GM21381 (cell line): ENCODE data around the gene COL5A2.

Source experiments
- ATAC-seq: cut with Tn5 transposase; IDR thresholded peaks from one replicate; pipeline ENCODE4 v1.9.1; 2021; ENCODE audit warnings: mild to moderate bottlenecking, moderate library complexity; ENCODE audit not compliant: unreplicated experiment

COL5A2 gene

GRCh38 chr2:189109921-189110397 is 69.6 kb downstream of the COL5A2 start:
- peak; percentile 90 for ATAC-seq

DNA sequence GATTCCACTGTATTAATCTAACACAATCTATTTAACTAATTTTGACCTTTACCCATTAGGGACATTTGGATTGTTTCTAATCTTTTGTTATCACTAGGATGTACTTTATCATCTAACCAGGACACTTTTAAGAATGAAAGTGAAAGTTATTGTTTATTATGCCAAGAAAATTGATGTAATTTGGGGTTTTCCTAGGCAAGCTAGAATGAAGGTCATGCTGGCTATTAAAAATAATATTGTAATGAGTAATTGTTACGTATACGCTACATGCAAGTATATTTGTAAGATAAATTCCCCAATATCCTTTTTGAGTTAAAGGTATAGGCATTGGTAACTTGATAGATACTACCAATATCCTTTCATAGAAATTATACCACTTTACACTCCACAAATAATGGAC is 74.6 kb downstream of the COL5A2 start:
- ATAC-seq: no peak

DNA sequence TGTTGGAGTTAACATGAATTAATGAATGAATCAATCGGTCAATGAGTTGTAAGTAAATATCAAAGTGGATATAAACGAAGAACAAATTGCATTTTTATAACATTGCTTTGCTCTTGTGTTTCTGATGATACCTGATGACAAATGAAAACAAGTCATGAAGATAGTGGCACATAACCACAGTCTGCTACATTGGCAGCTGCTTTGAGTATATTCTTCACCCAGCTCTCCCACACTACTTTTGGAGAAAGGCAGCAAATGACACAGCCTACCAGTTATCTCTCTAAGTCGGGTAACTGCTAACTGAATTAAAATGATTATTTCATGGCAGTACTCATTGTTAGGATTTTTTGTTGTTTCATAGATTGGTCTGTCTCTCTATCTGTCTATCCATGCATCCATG is 76.8 kb downstream of the COL5A2 start:
- no peak for ATAC-seq

GRCh38 chr2:189097934-189098333 is 81.6 kb downstream of the COL5A2 start:
- ATAC-seq: no peak

DNA sequence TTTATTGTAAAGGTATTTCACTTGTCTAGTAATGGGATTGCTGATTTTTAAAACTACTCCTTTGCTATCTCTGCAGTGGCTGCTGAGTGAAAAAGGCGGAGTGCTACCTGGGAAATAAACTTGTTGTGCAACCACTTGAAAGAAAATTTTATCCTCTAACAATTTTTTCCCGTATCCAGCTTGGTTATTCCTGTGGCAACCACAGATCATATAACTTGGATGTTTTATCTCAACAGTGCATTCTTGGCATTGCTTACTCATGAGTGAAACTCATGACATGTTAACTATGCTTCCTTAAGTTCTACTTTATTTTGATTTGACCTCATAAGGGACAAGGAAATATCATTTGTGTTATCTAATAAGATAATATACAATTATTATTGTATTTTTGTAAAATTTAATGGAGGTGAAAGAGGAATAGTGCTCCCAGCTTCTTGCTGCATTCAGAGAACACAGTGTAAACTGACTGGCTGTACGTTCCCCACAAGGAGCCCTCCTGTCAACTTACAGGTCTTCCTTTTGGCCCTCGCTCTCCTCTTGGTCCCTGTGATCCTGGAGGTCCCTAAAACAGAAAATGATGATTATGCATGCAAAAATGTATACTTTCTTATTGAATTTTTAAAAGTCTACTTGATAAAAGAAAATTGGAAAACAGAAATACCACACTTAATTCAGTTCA is 82.7 kb downstream of the COL5A2 start:
- ATAC-seq: no peak

DNA sequence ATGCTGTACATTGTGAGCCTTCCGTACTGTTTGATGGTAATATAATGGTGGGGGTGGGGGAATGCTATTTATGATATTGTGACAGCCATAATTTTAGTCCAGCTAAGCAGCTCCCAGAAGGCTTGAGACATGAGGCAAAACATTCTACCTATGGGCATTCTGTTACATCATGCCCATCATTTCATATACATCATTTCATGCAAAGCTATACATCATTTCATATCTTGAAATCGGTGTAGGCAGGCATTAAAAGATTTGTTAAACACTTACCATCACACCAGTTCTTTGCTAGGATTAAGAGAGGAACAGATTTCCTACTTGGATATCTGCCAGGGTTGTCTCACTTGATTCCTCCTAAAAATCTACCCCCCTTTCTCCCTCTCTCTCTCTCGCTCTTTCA is 84.5 kb downstream of the COL5A2 start:
- ATAC-seq: no peak

GRCh38 chr2:189092936-189093335 is 86.6 kb downstream of the COL5A2 start:
- ATAC-seq: no peak

DNA sequence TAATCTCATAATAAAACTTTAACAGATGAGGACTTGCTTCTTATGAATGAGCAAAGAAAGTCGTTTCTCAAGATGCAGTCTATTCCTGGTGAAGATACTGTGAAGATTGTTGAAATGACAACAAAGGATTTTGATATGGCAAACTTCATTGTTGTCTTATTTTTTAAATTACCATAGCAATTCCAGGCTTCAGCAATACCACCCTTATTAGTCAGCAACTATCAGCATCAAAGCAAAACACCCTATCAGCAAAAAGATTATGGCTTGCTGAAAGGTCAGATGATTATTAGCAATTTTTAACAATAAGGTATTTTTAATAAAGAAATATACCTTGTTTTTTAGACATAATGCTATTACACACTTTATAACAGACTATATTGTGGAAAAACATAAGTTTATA is 88.3 kb downstream of the COL5A2 start:
- ATAC-seq: no peak

- no peak for ATAC-seq
Observed at GRCh38 chr2:189088591-189089205, 90.9 kb downstream of the COL5A2 start.

- ATAC-seq: no peak
Observed at GRCh38 chr2:189086710-189087109, 92.9 kb downstream of the COL5A2 start.

DNA sequence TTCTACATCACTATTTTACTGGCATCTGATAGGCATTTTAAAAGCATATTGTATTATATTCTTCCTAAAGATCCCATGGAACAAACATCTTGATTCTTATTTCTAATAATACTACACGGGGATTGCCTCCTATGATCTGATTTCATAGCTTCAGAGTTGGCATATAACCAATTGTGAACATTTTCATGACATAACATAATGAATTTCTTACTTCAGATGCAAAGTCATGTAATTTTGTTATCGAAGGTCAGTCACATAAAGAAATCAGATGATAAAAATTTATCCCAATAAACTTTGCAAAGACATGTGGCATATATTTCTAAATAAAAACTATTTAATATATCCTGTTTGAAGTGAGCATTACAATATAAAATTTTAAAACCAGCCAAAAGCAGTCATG is 93.3 kb downstream of the COL5A2 start:
- ATAC-seq: no peak

DNA sequence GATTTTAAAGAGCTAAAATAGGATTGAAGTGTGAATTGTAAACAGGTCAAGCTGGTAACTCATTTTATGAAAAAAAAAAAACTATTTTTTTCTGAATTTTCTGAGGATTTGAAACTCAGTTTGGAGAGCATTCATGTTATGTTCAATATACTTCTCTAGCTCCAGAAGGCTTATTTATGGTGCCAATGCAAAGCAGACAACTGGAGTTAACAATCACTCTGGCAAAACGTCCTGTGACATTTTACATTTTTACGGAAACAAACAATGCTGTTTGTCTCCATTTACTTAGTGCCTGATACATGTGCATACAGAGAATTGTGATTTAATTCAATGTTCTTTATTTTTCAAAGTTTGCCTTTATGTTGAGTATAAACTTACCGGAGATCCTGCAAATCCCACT is 96.0 kb downstream of the COL5A2 start:
- no peak for ATAC-seq

- ATAC-seq: no peak
Observed at GRCh38 chr2:189083106-189083505, 96.5 kb downstream of the COL5A2 start.

DNA sequence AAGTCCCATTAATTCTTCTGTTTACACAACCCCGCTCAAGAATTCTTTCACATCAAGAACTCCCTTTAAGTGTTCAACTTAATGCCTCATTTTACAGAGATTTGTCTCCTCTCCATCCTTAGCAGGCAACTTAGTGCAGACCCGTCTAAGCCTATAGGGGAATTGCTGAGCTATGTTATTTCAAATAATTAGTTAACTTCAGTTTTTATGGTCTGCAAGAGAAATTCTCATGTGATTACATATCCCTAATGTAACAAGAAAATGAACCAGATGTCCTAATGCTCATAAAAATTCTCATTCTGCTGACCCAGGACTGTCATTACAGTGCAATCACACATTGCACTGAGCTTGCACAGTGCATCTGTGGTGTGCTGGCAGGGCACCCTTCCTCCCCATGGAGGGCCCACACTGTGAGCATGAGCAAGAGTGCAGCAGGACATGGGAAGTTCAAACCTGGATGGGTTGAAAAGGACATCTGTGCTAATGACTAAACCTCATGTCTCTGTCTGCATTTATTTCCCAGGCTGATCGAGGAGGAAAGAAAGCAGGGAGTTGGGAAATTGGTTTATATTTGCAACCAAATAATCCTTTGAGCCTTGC is 97.1 kb downstream of the COL5A2 start:
- ATAC-seq: no peak

- ATAC-seq: no peak
Observed at GRCh38 chr2:189076572-189076971, 103.0 kb downstream of the COL5A2 start.

GRCh38 chr2:189076120-189076519 is 103.4 kb downstream of the COL5A2 start:
- no peak for ATAC-seq

DNA sequence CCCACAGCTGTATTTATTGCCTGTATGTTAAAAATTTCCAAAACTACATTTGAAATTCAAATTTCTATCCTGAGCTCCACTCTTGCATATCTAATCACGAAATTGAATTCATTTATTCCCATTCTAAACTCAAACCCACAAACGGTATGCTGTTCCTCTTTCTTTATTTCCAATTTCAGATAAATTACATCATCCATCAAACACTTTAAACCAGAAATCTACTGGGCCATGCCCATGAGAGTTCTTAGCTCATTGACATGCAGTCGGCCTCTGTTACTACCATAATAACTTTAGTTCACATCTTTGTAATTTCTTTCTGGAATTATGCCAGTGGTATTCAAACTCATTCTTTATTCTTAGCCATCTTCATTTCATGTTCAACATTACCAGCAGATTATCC is 105.1 kb downstream of the COL5A2 start:
- ATAC-seq: no peak

- ATAC-seq: no peak
Observed at GRCh38 chr2:189072036-189072435, 107.5 kb downstream of the COL5A2 start.

- no peak for ATAC-seq
Observed at GRCh38 chr2:189069855-189070619, 109.5 kb downstream of the COL5A2 start.

- no peak for ATAC-seq
Observed at GRCh38 chr2:189066037-189066436, 113.5 kb downstream of the COL5A2 start.

DNA sequence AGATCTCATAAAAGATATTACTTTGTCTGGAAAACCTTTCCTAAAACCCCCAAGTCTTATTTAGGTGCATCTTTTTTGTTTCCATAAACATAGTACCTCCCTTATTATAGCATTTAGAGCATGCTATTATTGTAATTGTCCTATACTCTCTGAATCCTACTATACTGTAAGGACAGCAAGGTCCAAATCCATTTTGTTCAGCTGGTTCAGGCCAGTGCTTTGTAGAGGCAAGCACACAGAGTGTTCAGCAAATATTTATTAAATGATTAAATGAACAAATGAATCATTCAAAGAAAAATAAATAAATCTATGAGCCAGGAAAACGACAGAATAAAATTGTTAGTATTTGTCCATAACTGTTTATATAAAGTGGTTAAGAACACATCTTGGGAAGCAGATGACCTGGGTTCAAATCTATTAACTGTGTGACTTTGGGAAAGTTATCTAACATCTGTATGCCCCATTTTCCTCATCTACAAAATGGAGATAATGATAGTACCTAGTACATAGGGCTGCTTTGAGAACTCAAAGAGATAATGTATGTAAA is 119.4 kb downstream of the COL5A2 start:
- ATAC-seq: no peak
